ENCODE results near the gene CFAP74.

DNA sequence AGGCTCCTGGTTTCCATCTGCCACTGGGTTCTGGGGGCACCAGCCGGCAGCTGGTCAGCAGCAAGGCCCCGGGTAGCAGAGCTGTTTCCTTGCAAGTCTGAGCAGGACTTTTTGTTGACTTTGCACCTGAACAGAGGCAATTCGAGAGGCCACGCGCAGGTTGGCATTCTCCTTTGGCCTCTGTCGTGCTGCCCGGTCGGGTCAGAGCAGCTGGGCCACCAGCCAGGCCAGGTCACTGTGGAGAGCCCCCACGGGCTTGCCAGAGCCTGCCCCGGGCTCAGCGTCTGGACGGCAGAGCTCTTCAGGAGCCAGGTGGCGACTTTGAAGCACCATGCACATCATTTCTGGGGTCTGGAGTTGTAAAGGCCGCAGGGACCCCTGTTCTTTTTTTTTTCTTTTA is 56.1 kb downstream of the CFAP74 start:
- TF ChIP-seq MYNN (IDR thresholded peaks at IDR 0.05): no peak
- no peak for TF ChIP-seq MYNN (CRISPR knock-in tag; IDR thresholded peaks at IDR 0.05)
- TF ChIP-seq TCF7L2 (IDR thresholded peaks at IDR 0.05; ENCODE audit: low read depth, low read length): no peak
- TF ChIP-seq, protein P1, sequence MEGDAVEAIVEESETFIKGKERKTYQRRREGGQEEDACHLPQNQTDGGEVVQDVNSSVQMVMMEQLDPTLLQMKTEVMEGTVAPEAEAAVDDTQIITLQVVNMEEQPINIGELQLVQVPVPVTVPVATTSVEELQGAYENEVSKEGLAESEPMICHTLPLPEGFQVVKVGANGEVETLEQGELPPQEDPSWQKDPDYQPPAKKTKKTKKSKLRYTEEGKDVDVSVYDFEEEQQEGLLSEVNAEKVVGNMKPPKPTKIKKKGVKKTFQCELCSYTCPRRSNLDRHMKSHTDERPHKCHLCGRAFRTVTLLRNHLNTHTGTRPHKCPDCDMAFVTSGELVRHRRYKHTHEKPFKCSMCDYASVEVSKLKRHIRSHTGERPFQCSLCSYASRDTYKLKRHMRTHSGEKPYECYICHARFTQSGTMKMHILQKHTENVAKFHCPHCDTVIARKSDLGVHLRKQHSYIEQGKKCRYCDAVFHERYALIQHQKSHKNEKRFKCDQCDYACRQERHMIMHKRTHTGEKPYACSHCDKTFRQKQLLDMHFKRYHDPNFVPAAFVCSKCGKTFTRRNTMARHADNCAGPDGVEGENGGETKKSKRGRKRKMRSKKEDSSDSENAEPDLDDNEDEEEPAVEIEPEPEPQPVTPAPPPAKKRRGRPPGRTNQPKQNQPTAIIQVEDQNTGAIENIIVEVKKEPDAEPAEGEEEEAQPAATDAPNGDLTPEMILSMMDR (IDR thresholded peaks at IDR 0.05 in 2 of 3, conservative IDR thresholded peaks at IDR 0.05 in 1 of 3; ENCODE audit: insufficient read depth in 2 of 3, low read depth in 1 of 3, low read length in 3 of 3): no peak
- TF ChIP-seq, protein P2, sequence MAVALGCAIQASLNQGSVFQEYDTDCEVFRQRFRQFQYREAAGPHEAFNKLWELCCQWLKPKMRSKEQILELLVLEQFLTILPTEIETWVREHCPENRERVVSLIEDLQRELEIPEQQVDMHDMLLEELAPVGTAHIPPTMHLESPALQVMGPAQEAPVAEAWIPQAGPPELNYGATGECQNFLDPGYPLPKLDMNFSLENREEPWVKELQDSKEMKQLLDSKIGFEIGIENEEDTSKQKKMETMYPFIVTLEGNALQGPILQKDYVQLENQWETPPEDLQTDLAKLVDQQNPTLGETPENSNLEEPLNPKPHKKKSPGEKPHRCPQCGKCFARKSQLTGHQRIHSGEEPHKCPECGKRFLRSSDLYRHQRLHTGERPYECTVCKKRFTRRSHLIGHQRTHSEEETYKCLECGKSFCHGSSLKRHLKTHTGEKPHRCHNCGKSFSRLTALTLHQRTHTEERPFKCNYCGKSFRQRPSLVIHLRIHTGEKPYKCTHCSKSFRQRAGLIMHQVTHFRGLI (CRISPR knock-in tag; IDR thresholded peaks at IDR 0.05): no peak
- no peak for TF ChIP-seq POLR2A (conservative IDR thresholded peaks at IDR 0.05)
- no peak for TF ChIP-seq ZEB2 (IDR thresholded peaks at IDR 0.05)
- TF ChIP-seq, protein P3, sequence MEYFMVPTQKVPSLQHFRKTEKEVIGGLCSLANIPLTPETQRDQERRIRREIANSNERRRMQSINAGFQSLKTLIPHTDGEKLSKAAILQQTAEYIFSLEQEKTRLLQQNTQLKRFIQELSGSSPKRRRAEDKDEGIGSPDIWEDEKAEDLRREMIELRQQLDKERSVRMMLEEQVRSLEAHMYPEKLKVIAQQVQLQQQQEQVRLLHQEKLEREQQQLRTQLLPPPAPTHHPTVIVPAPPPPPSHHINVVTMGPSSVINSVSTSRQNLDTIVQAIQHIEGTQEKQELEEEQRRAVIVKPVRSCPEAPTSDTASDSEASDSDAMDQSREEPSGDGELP (CRISPR knock-in tag; IDR thresholded peaks at IDR 0.05; ENCODE audit: borderline replicate concordance): no peak
